Measurements from ENCODE around the gene STN1.

Gene STN1

GRCh38 chr10:103840740-103841070, 77.3 kb downstream of the STN1 start:
- DNase-seq = no peak

- DNase-seq = no peak
Measured at GRCh38 chr10:103839872-103840739, 77.9 kb downstream of the STN1 start.

- no peak for DNase-seq
Measured at GRCh38 chr10:103839519-103839871, 78.5 kb downstream of the STN1 start.

GRCh38 chr10:103838862-103839518, 79.0 kb downstream of the STN1 start:
- DNase-seq = no peak

- DNase-seq = no peak
Measured at GRCh38 chr10:103838070-103838395, 80.0 kb downstream of the STN1 start.

- no peak for DNase-seq
Measured at GRCh38 chr10:103837370-103838069, 80.5 kb downstream of the STN1 start.

GRCh38 chr10:103836861-103837260, 81.1 kb downstream of the STN1 start:
- DNase-seq = no peak

- DNase-seq = no peak
Measured at GRCh38 chr10:103836273-103836672, 81.7 kb downstream of the STN1 start.

GRCh38 chr10:103835096-103836050, 82.6 kb downstream of the STN1 start:
- no peak for DNase-seq

- no peak for DNase-seq
Measured at GRCh38 chr10:103834436-103835095, 83.4 kb downstream of the STN1 start.

- DNase-seq = no peak
Measured at GRCh38 chr10:103833731-103834365, 84.1 kb downstream of the STN1 start.

- DNase-seq = no peak
Measured at GRCh38 chr10:103832806-103833205, 85.2 kb downstream of the STN1 start.
